Keratinocyte (primary cell): ENCODE data around the gene SEC24D. TPM values are rescaled to one million over a fixed set of nuclear protein-coding genes. Genes with fewer than 3 reads are reported as not detected.
"Not testable (repeated sequence)": the region's sequence is repeated elsewhere in the genome, so short reads cannot be mapped to it uniquely, and the experiment has no call there.

Source experiments
- DNase-seq: peaks from one replicate; pipeline ENCODE4 v3.0.0-alpha.2; 2011; ENCODE audit warnings: low read depth, missing footprints, low spot score
- FAIRE-seq: peaks from 2 replicates; lab custom pipeline; 2011; peaks lifted over from hg19 to GRCh38; lab: Jason Lieb, UNC
- H2AFZ ChIP-seq: 2 replicates; pipeline ENCODE4 v1.6.0; 2012; ENCODE audit warnings: low read length, control low read depth, inconsistent platforms; ENCODE audit not compliant: control insufficient read depth
- H3K27ac ChIP-seq: 2 replicates; pipeline ENCODE4 v1.5.1; 2011; ENCODE audit warnings: low read length; ENCODE audit not compliant: control insufficient read depth, insufficient read depth
- H3K27me3 ChIP-seq: 3 replicates; pipeline ENCODE4 v1.6.0; 2011; ENCODE audit warnings: low read length; ENCODE audit not compliant: control insufficient read depth, insufficient read depth; ENCODE audit errors: extremely low read depth
- H3K36me3 ChIP-seq, 2 experiments: 2 replicates in 1 of 2; 3 replicates in 1 of 2; pipeline ENCODE4 v1.5.1; 2011; ENCODE audit warnings: low read length in 2 of 2, mild to moderate bottlenecking in 1 of 2; ENCODE audit not compliant: control insufficient read depth in 2 of 2, insufficient read depth in 2 of 2; ENCODE audit errors: extremely low read depth in 1 of 2
- H3K4me1 ChIP-seq: 3 replicates; pipeline ENCODE4 v1.5.1; 2011; ENCODE audit warnings: low read length; ENCODE audit not compliant: control insufficient read depth, insufficient read depth; ENCODE audit errors: extremely low read depth
- H3K4me2 ChIP-seq: 3 replicates; pipeline ENCODE4 v1.6.0; 2011; ENCODE audit warnings: low read depth, low read length; ENCODE audit not compliant: control insufficient read depth, insufficient read depth; ENCODE audit errors: extremely low read depth
- H3K4me3 ChIP-seq, 3 experiments: fragments of 200-600 bp in 1 of 3; sonication (generic) in 1 of 3; 2 replicates in 2 of 3; 3 replicates in 1 of 3; pipeline ENCODE4 v1.5.1; 2011 to 2016; ENCODE audit warnings: low read length in 3 of 3, mild to moderate bottlenecking in 3 of 3, control low read depth in 2 of 3, inconsistent platforms in 1 of 3, low read depth in 1 of 3, mixed read lengths in 1 of 3, mixed run types in 1 of 3, moderate library complexity in 1 of 3; ENCODE audit not compliant: control insufficient read depth in 2 of 3, insufficient read depth in 2 of 3; ENCODE audit errors: extremely low read depth in 1 of 3
- H3K79me2 ChIP-seq: 2 replicates; pipeline ENCODE4 v1.6.0; 2012; ENCODE audit warnings: low read length; ENCODE audit not compliant: control insufficient read depth, insufficient read depth
- H3K9ac ChIP-seq: 3 replicates; pipeline ENCODE4 v1.6.0; 2011; ENCODE audit warnings: low read length; ENCODE audit not compliant: control insufficient read depth, insufficient read depth; ENCODE audit errors: extremely low read depth
- H3K9me1 ChIP-seq: 3 replicates; pipeline ENCODE4 v1.6.0; 2011; ENCODE audit warnings: low read length; ENCODE audit not compliant: control insufficient read depth, insufficient read depth; ENCODE audit errors: extremely low read depth
- H3K9me3 ChIP-seq: 2 replicates; pipeline ENCODE4 v1.5.1; 2012; ENCODE audit warnings: low read depth, low read length; ENCODE audit not compliant: control insufficient read depth
- H4K20me1 ChIP-seq: 3 replicates; pipeline ENCODE4 v1.6.0; 2011; ENCODE audit warnings: low read length; ENCODE audit not compliant: control insufficient read depth, insufficient read depth; ENCODE audit errors: extremely low read depth
- EZH2 ChIP-seq: IDR thresholded peaks from one replicate; pipeline ENCODE4 v1.6.1; 2012; ENCODE audit warnings: inconsistent platforms, mild to moderate bottlenecking, low read length, moderate library complexity
- dilution Hi-C: fragments of 300-500 bp; cut with MboI; formaldehyde crosslinking; loops from one replicate; pipeline ENCODE4 v1.7.0; 2020; ENCODE audit warnings: low sequenced_read_pairs; ENCODE audit not compliant: extremely low pct_ligation_motif_present
- polyA plus RNA-seq, 5 experiments: library from polyadenylated mRNA; depleted of rRNA in 3 of 5; stranded (reverse) in 3 of 5; stranded (forward) in 1 of 5; unstranded in 1 of 5; fragments of >200 nt; gene quantifications; 1 replicate in 1 of 5; 2 replicates in 3 of 5; 3 replicates in 1 of 5; pipeline versions ENCODE4 v1.2.1 to v1.2.3, GENCODE V29; 2011 to 2012; ENCODE audit warnings: missing spikeins in 2 of 5, low read depth in 1 of 5, low replicate concordance in 1 of 5
- TF ChIP-seq, protein P1 (sequence below), 3 experiments: IDR thresholded peaks in 1 of 3; conservative IDR thresholded peaks in 1 of 3; optimal IDR thresholded peaks in 1 of 3; 2 replicates in 2 of 3; 3 replicates in 1 of 3; pipeline versions ENCODE3 to v1.5.1; 2011; ENCODE audit warnings: low read length in 3 of 3, mild to moderate bottlenecking in 3 of 3, moderate library complexity in 2 of 3, control low read depth in 1 of 3, inconsistent platforms in 1 of 3; ENCODE audit not compliant: insufficient read depth in 2 of 3; ENCODE audit errors: extremely low read depth in 1 of 3

The SEC24D gene
- polyA plus RNA-seq, 1 donor (not counting 4 experiments of a cell fraction or from before 2014, with no cell fraction given) = 24.9 TPM

DNA sequence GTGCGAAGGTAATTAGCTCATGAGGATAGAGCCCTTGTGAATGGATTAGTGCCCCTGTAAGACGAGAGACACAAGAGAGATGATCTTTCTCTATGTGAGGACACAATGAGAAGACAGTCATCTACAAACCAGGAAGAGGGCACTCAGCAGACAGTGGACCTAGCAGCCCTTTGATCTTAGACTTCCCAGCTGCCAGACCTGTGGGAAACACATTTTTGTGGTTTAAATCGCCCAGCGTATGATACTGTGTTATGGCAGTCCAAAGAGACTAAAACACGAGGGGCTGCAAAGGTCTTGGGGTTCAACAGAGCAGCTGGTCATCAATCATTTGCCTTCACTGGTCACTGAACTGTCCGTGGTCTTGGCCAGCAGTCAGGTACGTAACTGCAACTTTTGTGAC is 43.5 kb upstream of the SEC24D start:
- no peak overlapping the region for H2AFZ ChIP-seq
- H3K27ac ChIP-seq = no peak overlapping the region
- no peaks in the 10 kb centered on the region for H4K20me1 ChIP-seq
- no peaks in the 10 kb centered on the region for H3K79me2 ChIP-seq
- FAIRE-seq = no peak
- DNase-seq = no peak
- H3K4me1 ChIP-seq = peaks cover 8% of the 10 kb centered on the region
- TF ChIP-seq EZH2 = no peak
- TF ChIP-seq, protein P1, sequence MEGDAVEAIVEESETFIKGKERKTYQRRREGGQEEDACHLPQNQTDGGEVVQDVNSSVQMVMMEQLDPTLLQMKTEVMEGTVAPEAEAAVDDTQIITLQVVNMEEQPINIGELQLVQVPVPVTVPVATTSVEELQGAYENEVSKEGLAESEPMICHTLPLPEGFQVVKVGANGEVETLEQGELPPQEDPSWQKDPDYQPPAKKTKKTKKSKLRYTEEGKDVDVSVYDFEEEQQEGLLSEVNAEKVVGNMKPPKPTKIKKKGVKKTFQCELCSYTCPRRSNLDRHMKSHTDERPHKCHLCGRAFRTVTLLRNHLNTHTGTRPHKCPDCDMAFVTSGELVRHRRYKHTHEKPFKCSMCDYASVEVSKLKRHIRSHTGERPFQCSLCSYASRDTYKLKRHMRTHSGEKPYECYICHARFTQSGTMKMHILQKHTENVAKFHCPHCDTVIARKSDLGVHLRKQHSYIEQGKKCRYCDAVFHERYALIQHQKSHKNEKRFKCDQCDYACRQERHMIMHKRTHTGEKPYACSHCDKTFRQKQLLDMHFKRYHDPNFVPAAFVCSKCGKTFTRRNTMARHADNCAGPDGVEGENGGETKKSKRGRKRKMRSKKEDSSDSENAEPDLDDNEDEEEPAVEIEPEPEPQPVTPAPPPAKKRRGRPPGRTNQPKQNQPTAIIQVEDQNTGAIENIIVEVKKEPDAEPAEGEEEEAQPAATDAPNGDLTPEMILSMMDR (optimal IDR thresholded peaks at IDR 0.05 in 1 of 3, IDR thresholded peaks at IDR 0.05 in 1 of 3, conservative IDR thresholded peaks at IDR 0.05 in 1 of 3; ENCODE audit: extremely low read depth in 1 of 3, insufficient read depth in 2 of 3, low read length in 3 of 3) = no peak
- H3K27me3 ChIP-seq = no peaks in the 10 kb centered on the region
- H3K9me1 ChIP-seq = no peaks in the 10 kb centered on the region
- no peak overlapping the region for H3K4me3 ChIP-seq
- no peaks in the 10 kb centered on the region for H3K9me3 ChIP-seq
- dilution Hi-C loops = no loop called here
- no peak overlapping the region for H3K4me2 ChIP-seq
- no peak overlapping the region for H3K9ac ChIP-seq
- H3K36me3 ChIP-seq = no peaks in the 10 kb centered on the region

DNA sequence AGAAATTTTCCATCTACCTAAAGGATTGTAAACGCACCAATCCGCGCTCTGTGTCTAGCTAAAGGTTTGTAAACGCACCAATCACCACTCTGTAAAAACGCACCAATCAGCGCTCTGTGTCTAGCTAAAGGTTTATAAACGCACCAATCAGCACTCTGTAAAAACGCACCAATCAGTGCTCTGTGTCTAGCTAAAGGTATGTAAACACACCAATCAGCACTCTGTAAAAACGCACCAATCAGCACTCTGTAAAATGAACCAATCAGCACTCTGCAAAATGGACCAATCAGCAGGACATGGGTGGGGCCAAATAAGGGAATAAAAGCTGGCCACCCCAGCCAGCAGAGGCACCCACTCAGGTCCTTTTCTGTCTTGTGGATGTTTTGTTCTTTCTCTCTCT is 42.6 kb upstream of the SEC24D start:
- H3K9ac ChIP-seq, H3K9me3 ChIP-seq, H3K79me2 ChIP-seq, H3K36me3 ChIP-seq, H2AFZ ChIP-seq, FAIRE-seq, H3K4me3 ChIP-seq, H3K27ac ChIP-seq, H3K27me3 ChIP-seq, H3K9me1 ChIP-seq, H3K4me2 ChIP-seq, H4K20me1 ChIP-seq, H3K4me1 ChIP-seq, dilution Hi-C loops, DNase-seq: not testable (repeated sequence)

DNA sequence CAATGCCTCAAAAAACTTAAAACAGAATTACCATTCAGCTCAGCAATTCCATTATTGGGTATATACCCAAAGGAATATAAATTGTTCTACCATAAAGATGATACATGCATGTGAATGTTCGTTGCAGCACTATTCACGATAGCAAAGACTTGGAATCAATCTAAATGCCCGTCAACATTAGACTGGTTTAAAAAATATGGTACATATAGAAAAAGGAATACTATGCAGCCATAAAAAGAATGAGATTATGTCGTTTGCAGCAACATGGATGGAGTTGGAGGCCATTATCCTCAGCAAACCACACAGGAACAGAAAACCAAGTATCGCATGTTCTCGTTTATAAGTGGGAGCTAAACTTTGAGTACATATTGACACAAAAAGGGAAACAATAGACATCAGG is 41.9 kb upstream of the SEC24D start:
- DNase-seq (no peak), FAIRE-seq (no peak)
- Histone ChIP-seq H3K4me3 (no peak overlapping the region), H3K27ac (no peak overlapping the region), H3K9me1 (no peaks in the 10 kb centered on the region), H3K4me2 (no peak overlapping the region), H3K9ac (no peak overlapping the region), H3K9me3 (no peaks in the 10 kb centered on the region), H3K4me1 (peaks cover 8% of the 10 kb centered on the region), H2AFZ (no peak overlapping the region), H4K20me1 (no peaks in the 10 kb centered on the region), H3K27me3 (no peaks in the 10 kb centered on the region), H3K36me3 (no peaks in the 10 kb centered on the region), H3K79me2 (no peaks in the 10 kb centered on the region)
- dilution Hi-C loops = no loop called here
- TF ChIP-seq EZH2 = no peak
- TF ChIP-seq, protein P1 (optimal IDR thresholded peaks at IDR 0.05 in 1 of 3, IDR thresholded peaks at IDR 0.05 in 1 of 3, conservative IDR thresholded peaks at IDR 0.05 in 1 of 3; ENCODE audit: extremely low read depth in 1 of 3, insufficient read depth in 2 of 3, low read length in 3 of 3) = no peak
